ENCODE measurements around the gene TACR1. TPM values are rescaled to one million over a fixed set of nuclear protein-coding genes. Genes with fewer than 3 reads are reported as not detected.

Gene TACR1
- total and polyA plus RNA-seq, 2 of the 8 experiments (the other 6 are each of a cell fraction or from before 2014, with no cell fraction given) = 0.09 to 0.37 TPM

DNA sequence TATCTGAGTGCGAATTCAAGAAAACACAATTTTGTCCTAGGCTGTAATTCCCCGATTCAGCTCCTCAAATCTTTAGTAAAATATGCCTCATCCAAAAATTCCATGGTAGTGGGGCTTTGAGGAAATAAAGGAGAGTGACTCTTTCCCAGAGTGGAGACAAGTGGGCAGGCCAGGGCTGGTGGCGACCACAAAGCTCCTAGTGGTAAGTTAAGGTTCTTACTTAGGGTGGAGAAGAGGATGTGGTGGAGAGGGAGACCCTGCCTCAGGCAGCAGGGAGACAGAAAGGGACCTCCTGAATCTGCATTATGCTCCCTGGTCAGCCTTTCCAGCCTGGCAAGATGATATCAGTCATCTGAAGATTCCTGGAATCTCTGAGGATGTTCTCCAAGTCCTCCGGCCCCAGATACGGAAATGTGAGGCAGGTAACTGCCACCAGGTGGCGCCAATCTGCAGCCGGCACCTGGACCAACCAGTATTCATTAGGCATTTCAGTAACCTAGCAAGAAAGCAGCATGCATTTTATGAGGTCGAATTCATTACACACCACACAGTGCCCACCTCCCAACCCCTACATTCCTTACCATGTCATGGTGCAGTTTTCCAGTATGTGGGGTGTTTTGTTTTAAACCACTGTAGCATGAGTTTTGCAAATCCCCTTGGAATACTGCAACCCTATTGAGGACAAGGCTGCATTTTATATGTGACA is 134.5 kb downstream of the TACR1 start:
- H4K8ac ChIP-seq (ENCODE audit: extremely low read depth, insufficient read depth, low read length) = no peak overlapping the region
- no peak overlapping the region for H3K23ac ChIP-seq (ENCODE audit: insufficient read length)
- no peak overlapping the region for H3K9ac ChIP-seq (replicated peaks in 1 of 4; ENCODE audit: extremely low read depth in 1 of 4, low read depth in 3 of 4, low read length in 3 of 4)
- peak overlapping the region; percentile 3 for H3K4ac ChIP-seq (replicated peaks; ENCODE audit: insufficient read length, low read depth, low read length)
- peaks cover 0 to 2% (median 0%) of the 10 kb centered on the region in 4 experiments; a peak in 2 of 7 replicates for H3K27me3 ChIP-seq (replicated peaks in 1 of 4; ENCODE audit: control insufficient read depth in 3 of 4, extremely low read depth in 1 of 4, insufficient read depth in 3 of 4, low read length in 3 of 4)
- no peak overlapping the region for H4K5ac ChIP-seq (ENCODE audit: insufficient read length, low read depth, low read length)
- H3K79me2 ChIP-seq (ENCODE audit: control insufficient read depth in 1 of 2, insufficient read depth in 2 of 2, low read length in 2 of 2) = no peaks in the 10 kb centered on the region
- no peak overlapping the region for H3K4me3 ChIP-seq (ENCODE audit: extremely low read depth in 1 of 4, insufficient read depth in 2 of 4, low read depth in 3 of 4, low read length in 4 of 4)
- H2BK120ac ChIP-seq (replicated peaks; ENCODE audit: low read depth, low read length) = no peak overlapping the region
- no peaks in the 10 kb centered on the region for H4K20me1 ChIP-seq (replicated peaks in 1 of 2; ENCODE audit: control insufficient read depth in 1 of 2, insufficient read depth in 2 of 2, low read length in 2 of 2)
- no peak overlapping the region for H3K56ac ChIP-seq (replicated peaks; ENCODE audit: insufficient read length, low read depth, low read length)
- no peaks in the 10 kb centered on the region for H3K36me3 ChIP-seq (ENCODE audit: control insufficient read depth in 2 of 4, insufficient read depth in 4 of 4, low read length in 3 of 4)
- H3K14ac ChIP-seq (ENCODE audit: insufficient read length) = no peak overlapping the region
- H2AK5ac ChIP-seq (ENCODE audit: low read depth, low read length) = no peak overlapping the region
- H2AFZ ChIP-seq (ENCODE audit: low read length) = no peak overlapping the region; the same call in 1 of the 2 replicates
- WGBS, 2 experiments (ENCODE audit: extremely low coverage in 1 of 2, insufficient coverage in 1 of 2, insufficient read length in 1 of 2, insufficient replicate concordance in 2 of 2, low coverage in 1 of 2, low lambda C conversion rate in 2 of 2, missing lambda C conversion rate in 1 of 2) = 45% methylated on average over 8 of the region's 8 CpGs; no CpG with 5 or more reads in 1 of the 2 experiments
- no peaks in the 10 kb centered on the region for H3K9me3 ChIP-seq (ENCODE audit: insufficient read depth in 2 of 2, low read depth in 1 of 2, low read length in 1 of 2)
- FAIRE-seq = no peak
- 0 out of 2 replicates have a peak overlapping the region, but pooled peaks have one; percentile 84 for H2BK15ac ChIP-seq (ENCODE audit: low read length)
- ChIA-PET CTCF (ENCODE audit: partially characterized antibody) (interaction anchor here (0.6 to 6.0 kb wide), 52 partner anchors 9 to 546 kb away, joined by 3 to 44 read pairs (median 4); partner anchors contain the start of gene TACR1), POLR2A (ENCODE audit: partially characterized antibody) (no interaction called here)
- peaks cover 0 to 6% (median 0%) of the 10 kb centered on the region in 4 experiments; a peak in 3 of 7 replicates for H3K4me1 ChIP-seq (replicated peaks in 1 of 4; ENCODE audit: control insufficient read depth in 3 of 4, insufficient read depth in 4 of 4, low read length in 3 of 4)
- H3K18ac ChIP-seq (ENCODE audit: extremely low read depth, low read length) = no peak overlapping the region; the same call in 1 of the 2 replicates
- H3K27ac ChIP-seq (ENCODE audit: low read depth, low read length) = no peak overlapping the region
- H3K23me2 ChIP-seq (ENCODE audit: low read depth, low read length) = no peaks in the 10 kb centered on the region
- H3K4me2 ChIP-seq (ENCODE audit: insufficient read depth in 1 of 2, low read depth in 2 of 2, low read length in 2 of 2) = no peak overlapping the region
- H3K79me1 ChIP-seq (ENCODE audit: low read depth, low read length) = no peaks in the 10 kb centered on the region
- no peak overlapping the region for H2BK12ac ChIP-seq (ENCODE audit: low read depth, low read length)
- peak overlapping the region; percentile 17; the same call in 1 of the 2 replicates for H2BK5ac ChIP-seq (ENCODE audit: low read depth, low read length)
- peak in 1 of 2 experiments; percentile 90 for DNase-seq (ENCODE audit: low read depth in 1 of 2, low spot score in 2 of 2)
- H4K91ac ChIP-seq (replicated peaks; ENCODE audit: insufficient read length, low read length) = no peak overlapping the region
- H2BK20ac ChIP-seq (ENCODE audit: low read length) = no peak overlapping the region
- TF ChIP-seq, protein P1, sequence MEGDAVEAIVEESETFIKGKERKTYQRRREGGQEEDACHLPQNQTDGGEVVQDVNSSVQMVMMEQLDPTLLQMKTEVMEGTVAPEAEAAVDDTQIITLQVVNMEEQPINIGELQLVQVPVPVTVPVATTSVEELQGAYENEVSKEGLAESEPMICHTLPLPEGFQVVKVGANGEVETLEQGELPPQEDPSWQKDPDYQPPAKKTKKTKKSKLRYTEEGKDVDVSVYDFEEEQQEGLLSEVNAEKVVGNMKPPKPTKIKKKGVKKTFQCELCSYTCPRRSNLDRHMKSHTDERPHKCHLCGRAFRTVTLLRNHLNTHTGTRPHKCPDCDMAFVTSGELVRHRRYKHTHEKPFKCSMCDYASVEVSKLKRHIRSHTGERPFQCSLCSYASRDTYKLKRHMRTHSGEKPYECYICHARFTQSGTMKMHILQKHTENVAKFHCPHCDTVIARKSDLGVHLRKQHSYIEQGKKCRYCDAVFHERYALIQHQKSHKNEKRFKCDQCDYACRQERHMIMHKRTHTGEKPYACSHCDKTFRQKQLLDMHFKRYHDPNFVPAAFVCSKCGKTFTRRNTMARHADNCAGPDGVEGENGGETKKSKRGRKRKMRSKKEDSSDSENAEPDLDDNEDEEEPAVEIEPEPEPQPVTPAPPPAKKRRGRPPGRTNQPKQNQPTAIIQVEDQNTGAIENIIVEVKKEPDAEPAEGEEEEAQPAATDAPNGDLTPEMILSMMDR (IDR thresholded peaks at IDR 0.05; ENCODE audit: control extremely low read depth in 1 of 3, insufficient read depth in 1 of 3, low read depth in 1 of 3, low read length in 3 of 3) = peak; percentile 86 to 92 (median 90)
- TF ChIP-seq RAD21 (IDR thresholded peaks at IDR 0.05 in 1 of 2, conservative IDR thresholded peaks at IDR 0.05 in 1 of 2; ENCODE audit: low read depth in 2 of 2, low read length in 2 of 2) = peak; percentile 77 to 81
- 0 out of 2 replicates have a peak, but pooled peaks have one; percentile 15 for TF ChIP-seq TEAD4 (IDR thresholded peaks at IDR 0.05; ENCODE audit: low read depth, low read length)

Measured in H1 (cell line).